Hematopoietic multipotent progenitor cell (in vitro differentiated cells): ENCODE measurements around the gene RNGTT. TPM values are rescaled to one million over a fixed set of nuclear protein-coding genes. Genes with fewer than 3 reads are reported as not detected.
"Not testable (repeated sequence)": the region's sequence is repeated elsewhere in the genome, so short reads cannot be mapped to it uniquely, and the experiment has no call there.

ENCODE experiments used
- DNase-seq, 3 donors: peaks; one replicate each; pipeline ENCODE4 v3.0.0-alpha.2; 2011 to 2015; ENCODE audit warnings: low read depth in 2 of 3, low spot score in 2 of 3
- total RNA-seq: library from RNA; depleted of rRNA; stranded (reverse); fragments of >200 nt; gene quantifications from one replicate; pipeline ENCODE4 v1.2.3, GENCODE V29; 2012

RNGTT gene
- total RNA-seq, 1 donor: 9.4 TPM

- no peak for DNase-seq
Measured at GRCh38 chr6:88869263-88870020, 94.0 kb downstream of the RNGTT start.

- DNase-seq: no peak
Measured at GRCh38 chr6:88867841-88868731, 95.3 kb downstream of the RNGTT start.

GRCh38 chr6:88866856-88867255 lies 96.6 kb downstream of the RNGTT start:
- DNase-seq: no peak

- DNase-seq: no peak
Measured at GRCh38 chr6:88865275-88865674, 98.1 kb downstream of the RNGTT start.

GRCh38 chr6:88864359-88865054 lies 98.9 kb downstream of the RNGTT start:
- DNase-seq: no peak

- no peak for DNase-seq
Measured at GRCh38 chr6:88860310-88860709, 103.1 kb downstream of the RNGTT start.

- DNase-seq: no peak
Measured at GRCh38 chr6:88858455-88858854, 105.0 kb downstream of the RNGTT start.

GRCh38 chr6:88856566-88856965 lies 106.9 kb downstream of the RNGTT start:
- no peak for DNase-seq

- DNase-seq: no peak
Measured at GRCh38 chr6:88855541-88856147, 107.8 kb downstream of the RNGTT start.

- DNase-seq: no peak
Measured at GRCh38 chr6:88852775-88853174, 110.6 kb downstream of the RNGTT start.

GRCh38 chr6:88852000-88852399 lies 111.4 kb downstream of the RNGTT start:
- no peak for DNase-seq

GRCh38 chr6:88848870-88849269 lies 114.5 kb downstream of the RNGTT start:
- DNase-seq: no peak

GRCh38 chr6:88843040-88843439 lies 120.4 kb downstream of the RNGTT start:
- DNase-seq: no peak

- no peak for DNase-seq
Measured at GRCh38 chr6:88842320-88842719, 121.1 kb downstream of the RNGTT start.

- no peak for DNase-seq
Measured at GRCh38 chr6:88840796-88841539, 122.5 kb downstream of the RNGTT start.

- DNase-seq: no peak
Measured at GRCh38 chr6:88840289-88840688, 123.1 kb downstream of the RNGTT start.

- DNase-seq: no peak
Measured at GRCh38 chr6:88839280-88839679, 124.1 kb downstream of the RNGTT start.

- no peak for DNase-seq
Measured at GRCh38 chr6:88835210-88835609, 128.2 kb downstream of the RNGTT start.

GRCh38 chr6:88833071-88833470 lies 130.3 kb downstream of the RNGTT start:
- DNase-seq: not testable (repeated sequence)

GRCh38 chr6:88827599-88827998 lies 135.8 kb downstream of the RNGTT start:
- not testable (repeated sequence) for DNase-seq
